Bone marrow (tissue), 2 donors: Measurements from ENCODE around the gene ADORA1.
A peak's percentile ranks its signal among the peaks of the same experiment; 100 is the strongest.

Experiments used
- DNase-seq, 2 donors: peaks; one replicate each; lab custom pipeline; 2025; lab: John Stamatoyannopoulos, UW

ADORA1 gene

GRCh38 chr1:203159844-203160243 is 32.3 kb downstream of the ADORA1 start:
- DNase-seq = no peak

GRCh38 chr1:203161175-203161574 is 33.6 kb downstream of the ADORA1 start:
- DNase-seq = no peak

GRCh38 chr1:203161703-203162102 is 34.2 kb downstream of the ADORA1 start:
- no peak for DNase-seq

GRCh38 chr1:203162403-203162802 is 34.9 kb downstream of the ADORA1 start:
- no peak for DNase-seq

- no peak for DNase-seq
These were observed 36.5 kb downstream of the ADORA1 start for GRCh38 chr1:203163891-203164635.

GRCh38 chr1:203165101-203165799 is 37.7 kb downstream of the ADORA1 start:
- DNase-seq = no peak

- DNase-seq = no peak
These were observed 38.3 kb downstream of the ADORA1 start for GRCh38 chr1:203165800-203166161.

- DNase-seq = no peak
These were observed 38.8 kb downstream of the ADORA1 start for GRCh38 chr1:203166192-203166940.

- DNase-seq = no peak
These were observed 39.7 kb downstream of the ADORA1 start for GRCh38 chr1:203167026-203167912.

GRCh38 chr1:203167913-203168200 is 40.3 kb downstream of the ADORA1 start:
- DNase-seq = no peak

- no peak for DNase-seq
These were observed 40.8 kb downstream of the ADORA1 start for GRCh38 chr1:203168256-203168786.

GRCh38 chr1:203168991-203169390 is 41.5 kb downstream of the ADORA1 start:
- no peak for DNase-seq

- DNase-seq = no peak
These were observed 42.4 kb downstream of the ADORA1 start for GRCh38 chr1:203169770-203170520.

- DNase-seq = no peak
These were observed 43.3 kb downstream of the ADORA1 start for GRCh38 chr1:203170625-203171330.

GRCh38 chr1:203171341-203172183 is 44.0 kb downstream of the ADORA1 start:
- DNase-seq = no peak

GRCh38 chr1:203172184-203173010 is 44.9 kb downstream of the ADORA1 start:
- DNase-seq = peak in 1 of 2 donors; percentile 12

- DNase-seq = no peak
These were observed 45.6 kb downstream of the ADORA1 start for GRCh38 chr1:203173011-203173555.

- no peak for DNase-seq
These were observed 46.0 kb downstream of the ADORA1 start for GRCh38 chr1:203173566-203173965.
